Mononuclear cell (primary cell): ENCODE measurements around the gene RIBC1. TPM values are rescaled to one million over a fixed set of nuclear protein-coding genes. Genes with fewer than 3 reads are reported as not detected.
"Not testable (repeated sequence)": the region's sequence is repeated elsewhere in the genome, so short reads cannot be mapped to it uniquely, and the experiment has no call there.

Source experiments
- H3K27me3 ChIP-seq: 2 replicates; pipeline ENCODE4 v1.6.0; 2011; ENCODE audit warnings: low read length, control low read depth; ENCODE audit not compliant: insufficient read depth
- H3K4me1 ChIP-seq: 2 replicates; pipeline ENCODE4 v1.5.1; 2011; ENCODE audit warnings: mild to moderate bottlenecking, low read length, control low read depth; ENCODE audit not compliant: insufficient read depth
- H3K4me3 ChIP-seq: 2 replicates; pipeline ENCODE4 v1.5.1; 2011; ENCODE audit warnings: mild to moderate bottlenecking, low read length, moderate library complexity
- H3K9me3 ChIP-seq: 2 replicates; pipeline ENCODE4 v1.5.1; 2011; ENCODE audit warnings: low read depth, mild to moderate bottlenecking, control low read depth, low read length
- total RNA-seq: library from RNA; depleted of rRNA; stranded (reverse); fragments of >200 nt; gene quantifications from one replicate; pipeline ENCODE4 v1.2.3, GENCODE V29; 2012

RIBC1 gene
- total RNA-seq, 1 donor: 1.0 TPM

- Histone ChIP-seq H3K27me3 (no peaks in the 10 kb centered on the region), H3K4me3 (no peak overlapping the region), H3K4me1 (peaks cover 11% of the 10 kb centered on the region), H3K9me3 (no peaks in the 10 kb centered on the region)
Observed at GRCh38 chrX:53445977-53446376, 23.3 kb downstream of the RIBC1 start.

DNA sequence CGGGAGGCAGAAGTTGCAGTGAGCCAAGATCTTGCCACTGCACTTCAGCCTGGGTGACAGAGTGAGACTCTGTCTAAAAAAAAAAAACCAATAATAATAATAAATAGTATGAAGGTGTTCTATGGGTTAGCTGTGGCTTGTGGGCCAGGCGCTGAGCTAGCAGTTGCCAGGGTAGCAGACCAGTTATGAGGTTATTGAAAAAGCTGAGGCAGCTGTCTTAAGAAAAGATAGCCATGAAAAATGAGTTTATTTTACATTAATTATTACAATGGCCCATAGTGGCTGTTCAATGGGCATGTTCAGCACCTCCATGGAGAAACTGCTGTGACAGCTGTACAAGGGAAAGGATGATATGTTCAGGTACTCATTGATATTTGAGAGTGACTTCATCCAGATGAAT lies 24.8 kb downstream of the RIBC1 start:
- no peaks in the 10 kb centered on the region for H3K27me3 ChIP-seq
- H3K4me3 ChIP-seq: no peak overlapping the region
- H3K4me1 ChIP-seq: peaks cover under 1% of the 10 kb centered on the region
- no peaks in the 10 kb centered on the region for H3K9me3 ChIP-seq

DNA sequence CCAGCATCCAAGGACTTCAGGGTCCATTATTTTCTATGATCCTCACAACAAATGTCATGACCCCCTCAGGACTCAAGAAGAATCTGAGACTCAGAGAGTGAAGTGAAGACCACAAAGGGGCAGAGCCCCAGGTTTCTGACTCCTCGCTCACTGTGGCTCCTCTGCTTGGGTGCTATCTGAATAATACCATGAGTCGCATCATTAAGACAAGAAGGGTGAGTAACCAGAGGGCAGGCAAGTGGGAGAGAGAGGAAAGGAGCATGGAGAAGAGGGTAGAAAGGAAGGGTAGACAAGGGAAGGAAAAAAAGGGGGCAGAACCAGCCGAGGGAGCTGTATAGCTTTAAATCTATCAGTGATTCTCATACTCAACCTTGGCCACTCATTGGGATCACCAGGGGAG lies 27.0 kb downstream of the RIBC1 start:
- no peaks in the 10 kb centered on the region for H3K9me3 ChIP-seq
- no peak overlapping the region for H3K4me3 ChIP-seq
- H3K4me1 ChIP-seq: no peaks in the 10 kb centered on the region
- H3K27me3 ChIP-seq: no peaks in the 10 kb centered on the region

- no peaks in the 10 kb centered on the region for H3K27me3 ChIP-seq
- H3K4me3 ChIP-seq: no peak overlapping the region
- no peaks in the 10 kb centered on the region for H3K9me3 ChIP-seq
- H3K4me1 ChIP-seq: no peaks in the 10 kb centered on the region
Observed at GRCh38 chrX:53452812-53453211, 30.1 kb downstream of the RIBC1 start.

GRCh38 chrX:53456254-53456653 lies 33.6 kb downstream of the RIBC1 start:
- Histone ChIP-seq H3K27me3 (no peaks in the 10 kb centered on the region), H3K9me3 (no peaks in the 10 kb centered on the region), H3K4me1 (no peaks in the 10 kb centered on the region), H3K4me3 (no peak overlapping the region)

GRCh38 chrX:53458082-53458481 lies 35.4 kb downstream of the RIBC1 start:
- Histone ChIP-seq H3K4me3 (no peak overlapping the region), H3K9me3 (no peaks in the 10 kb centered on the region), H3K27me3 (no peaks in the 10 kb centered on the region), H3K4me1 (no peaks in the 10 kb centered on the region)

DNA sequence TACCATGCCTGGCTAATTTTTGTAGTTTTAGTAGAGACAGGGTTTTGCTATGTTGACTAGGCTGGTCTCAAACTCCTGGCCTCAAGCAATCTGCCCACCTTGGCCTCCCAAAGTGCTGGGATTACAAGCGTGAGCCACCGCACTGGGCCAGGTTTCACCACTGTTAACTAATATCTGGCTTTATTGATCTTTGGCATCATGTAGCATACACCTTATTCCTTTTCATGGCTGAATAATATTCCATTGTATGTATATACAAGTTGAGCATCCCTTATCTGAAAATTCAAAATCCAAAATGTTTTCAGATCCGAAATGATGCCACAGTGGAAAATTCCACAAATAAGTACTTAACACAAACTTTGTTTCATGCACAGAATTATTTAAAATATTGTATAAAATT lies 46.0 kb downstream of the RIBC1 start:
- H3K4me1 ChIP-seq, H3K9me3 ChIP-seq, H3K27me3 ChIP-seq, H3K4me3 ChIP-seq: not testable (repeated sequence)

DNA sequence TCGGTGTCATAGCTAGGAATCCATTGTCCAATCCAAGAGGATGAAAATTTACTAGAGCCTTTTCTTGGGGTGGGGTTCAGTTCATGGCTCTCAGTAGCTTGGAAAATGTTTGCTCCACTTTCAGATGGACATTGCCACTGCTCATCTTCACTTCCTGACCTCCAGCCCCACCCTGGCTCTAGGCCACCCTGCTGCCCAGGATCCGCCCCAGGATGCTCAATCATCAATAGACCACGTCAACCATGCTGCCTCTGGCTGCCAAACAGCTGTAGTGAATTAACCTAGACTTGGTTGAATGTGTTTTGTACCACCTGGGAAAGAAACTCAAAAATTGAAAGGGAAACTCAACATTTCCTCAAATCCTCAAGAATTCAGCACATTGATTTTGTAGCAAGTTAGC lies 48.7 kb downstream of the RIBC1 start:
- Histone ChIP-seq H3K9me3 (no peaks in the 10 kb centered on the region), H3K4me3 (no peak overlapping the region), H3K4me1 (peaks cover 13% of the 10 kb centered on the region), H3K27me3 (no peaks in the 10 kb centered on the region)

DNA sequence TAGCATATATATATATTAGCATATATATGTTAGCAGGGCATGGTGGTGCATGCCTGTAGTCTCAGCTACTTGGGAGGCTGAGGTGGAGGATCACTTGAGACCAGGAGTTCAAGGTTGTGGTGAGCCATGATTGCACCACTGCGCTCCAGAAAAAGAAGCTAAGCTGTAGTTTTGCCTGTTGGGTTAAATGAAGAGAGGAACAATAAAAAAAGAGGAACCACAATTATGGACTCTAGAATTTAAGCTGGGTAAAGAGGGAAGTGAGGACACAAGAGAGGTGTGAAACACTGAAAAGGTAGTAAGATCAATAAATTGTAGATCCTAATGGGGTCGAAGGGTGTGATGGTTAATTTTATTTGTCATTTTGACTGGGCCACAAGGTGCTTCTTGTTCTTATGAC lies 52.0 kb downstream of the RIBC1 start:
- Histone ChIP-seq H3K27me3 (no peaks in the 10 kb centered on the region), H3K9me3 (no peaks in the 10 kb centered on the region), H3K4me3 (no peak overlapping the region), H3K4me1 (peaks cover 13% of the 10 kb centered on the region)

GRCh38 chrX:53476371-53476770 lies 53.7 kb downstream of the RIBC1 start:
- Histone ChIP-seq H3K9me3 (no peaks in the 10 kb centered on the region), H3K4me3 (no peak overlapping the region), H3K4me1 (peaks cover 13% of the 10 kb centered on the region), H3K27me3 (no peaks in the 10 kb centered on the region)

DNA sequence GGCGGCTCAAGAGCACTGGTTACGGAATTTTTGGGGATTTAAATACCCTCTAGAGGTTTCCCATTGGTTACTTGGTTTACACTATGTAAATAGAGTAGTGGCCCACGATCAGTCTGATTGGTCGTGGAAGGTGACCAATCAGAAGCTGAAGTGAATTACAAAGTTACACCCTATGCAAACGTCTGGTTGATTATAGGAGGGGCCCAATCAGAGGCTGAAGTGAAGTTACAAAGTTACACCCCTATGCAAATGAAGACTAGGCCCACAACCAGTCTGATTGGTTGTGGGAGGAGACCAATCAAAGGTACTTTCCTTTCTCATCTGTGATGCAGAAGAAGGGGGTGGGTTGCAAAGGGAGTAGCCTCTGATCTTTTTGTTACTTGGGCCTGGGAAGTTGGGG lies 56.6 kb downstream of the RIBC1 start:
- no peaks in the 10 kb centered on the region for H3K27me3 ChIP-seq
- peaks cover 11% of the 10 kb centered on the region for H3K4me1 ChIP-seq
- H3K4me3 ChIP-seq: no peak overlapping the region
- no peaks in the 10 kb centered on the region for H3K9me3 ChIP-seq

Other genes with a start within 250 kb of the RIBC1 start
- gene KDM5C, start 197.7 kb upstream of the RIBC1 start, total RNA-seq: 323 TPM
- 4.4 TPM for gene IQSEC2, start 141.3 kb upstream of the RIBC1 start, total RNA-seq
- 27.6 TPM for gene SMC1A, start 219 bp upstream of the RIBC1 start, total RNA-seq
- gene HSD17B10, start 11.5 kb downstream of the RIBC1 start, total RNA-seq: 29.0 TPM